Measurements from ENCODE around the gene RDH13. TPM values are rescaled to one million over a fixed set of nuclear protein-coding genes. Genes with fewer than 3 reads are reported as not detected.

RDH13 gene
- total and polyA plus RNA-seq, 12 donors = 21.4 to 72.0 (median 53.2) TPM

DNA sequence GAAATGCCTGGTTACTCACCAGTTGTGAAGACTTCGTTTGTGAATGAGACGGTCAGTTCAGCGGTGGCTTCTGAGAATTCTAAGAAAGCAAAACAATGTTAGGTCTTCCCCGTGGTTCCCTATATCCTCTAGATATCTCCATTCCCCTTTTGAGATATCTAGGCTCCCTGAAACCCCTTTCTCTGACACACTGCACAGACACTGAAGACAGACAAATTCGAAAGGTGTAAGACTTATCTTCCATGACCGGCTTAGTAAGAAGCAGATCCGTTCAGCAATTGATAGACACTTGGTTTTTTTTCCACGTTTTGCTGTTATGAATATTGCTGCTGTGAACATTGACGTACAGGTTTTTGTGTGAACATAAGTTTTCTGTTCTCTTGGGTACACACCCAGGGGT lies 44.3 kb downstream of the RDH13 start:
- WGBS, 2 donors = 80 to 81% methylated on average over 9 of the region's 9 CpGs
- ATAC-seq (no peak), DNase-seq (no peak)
- no peaks in the 10 kb centered on the region for H3K4me1 ChIP-seq
- no peaks in the 10 kb centered on the region for H3K27me3 ChIP-seq
- TF ChIP-seq, protein P1, sequence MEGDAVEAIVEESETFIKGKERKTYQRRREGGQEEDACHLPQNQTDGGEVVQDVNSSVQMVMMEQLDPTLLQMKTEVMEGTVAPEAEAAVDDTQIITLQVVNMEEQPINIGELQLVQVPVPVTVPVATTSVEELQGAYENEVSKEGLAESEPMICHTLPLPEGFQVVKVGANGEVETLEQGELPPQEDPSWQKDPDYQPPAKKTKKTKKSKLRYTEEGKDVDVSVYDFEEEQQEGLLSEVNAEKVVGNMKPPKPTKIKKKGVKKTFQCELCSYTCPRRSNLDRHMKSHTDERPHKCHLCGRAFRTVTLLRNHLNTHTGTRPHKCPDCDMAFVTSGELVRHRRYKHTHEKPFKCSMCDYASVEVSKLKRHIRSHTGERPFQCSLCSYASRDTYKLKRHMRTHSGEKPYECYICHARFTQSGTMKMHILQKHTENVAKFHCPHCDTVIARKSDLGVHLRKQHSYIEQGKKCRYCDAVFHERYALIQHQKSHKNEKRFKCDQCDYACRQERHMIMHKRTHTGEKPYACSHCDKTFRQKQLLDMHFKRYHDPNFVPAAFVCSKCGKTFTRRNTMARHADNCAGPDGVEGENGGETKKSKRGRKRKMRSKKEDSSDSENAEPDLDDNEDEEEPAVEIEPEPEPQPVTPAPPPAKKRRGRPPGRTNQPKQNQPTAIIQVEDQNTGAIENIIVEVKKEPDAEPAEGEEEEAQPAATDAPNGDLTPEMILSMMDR (IDR thresholded peaks at IDR 0.05) = no peak
- H3K27ac ChIP-seq = no peak overlapping the region
- H3K9me3 ChIP-seq = peaks cover 0 to 10% (median 0%) of the 10 kb centered on the region in 11 donors
- H3K4me3 ChIP-seq = no peak overlapping the region
- no peaks in the 10 kb centered on the region for H3K36me3 ChIP-seq
- intact Hi-C loops (cut with DNase I) = no loop called here

DNA sequence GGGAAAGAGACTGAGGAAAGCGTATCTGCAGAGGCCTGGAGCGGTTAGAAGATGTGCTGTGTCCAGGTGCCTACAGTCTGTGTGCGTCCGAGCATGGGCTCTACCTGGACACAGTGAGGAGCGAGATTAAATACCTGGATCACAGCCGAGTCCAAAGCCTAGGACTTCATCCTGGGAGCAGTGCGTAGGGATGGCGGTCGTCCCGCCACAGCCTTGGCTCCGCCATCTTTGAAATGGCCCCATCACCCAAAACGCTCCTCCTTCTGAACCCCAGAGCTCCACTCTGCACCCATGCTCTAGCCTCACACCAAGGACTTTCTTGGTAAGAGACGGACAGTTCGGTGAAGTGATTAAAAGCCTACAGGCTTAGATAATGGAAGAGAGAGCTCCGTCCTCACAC lies 44.7 kb downstream of the RDH13 start:
- Histone ChIP-seq H3K9me3 (peaks cover 0 to 9% (median 0%) of the 10 kb centered on the region in 11 donors), H3K27me3 (no peaks in the 10 kb centered on the region), H3K4me3 (no peak overlapping the region), H3K27ac (no peak overlapping the region), H3K36me3 (no peaks in the 10 kb centered on the region), H3K4me1 (no peaks in the 10 kb centered on the region)
- intact Hi-C loops (cut with DNase I) = no loop called here
- DNase-seq (no peak), ATAC-seq (no peak)
- TF ChIP-seq, protein P1 (IDR thresholded peaks at IDR 0.05) = no peak
- 90 to 93% methylated on average over 15 of the region's 15 CpGs for WGBS, 2 donors

DNA sequence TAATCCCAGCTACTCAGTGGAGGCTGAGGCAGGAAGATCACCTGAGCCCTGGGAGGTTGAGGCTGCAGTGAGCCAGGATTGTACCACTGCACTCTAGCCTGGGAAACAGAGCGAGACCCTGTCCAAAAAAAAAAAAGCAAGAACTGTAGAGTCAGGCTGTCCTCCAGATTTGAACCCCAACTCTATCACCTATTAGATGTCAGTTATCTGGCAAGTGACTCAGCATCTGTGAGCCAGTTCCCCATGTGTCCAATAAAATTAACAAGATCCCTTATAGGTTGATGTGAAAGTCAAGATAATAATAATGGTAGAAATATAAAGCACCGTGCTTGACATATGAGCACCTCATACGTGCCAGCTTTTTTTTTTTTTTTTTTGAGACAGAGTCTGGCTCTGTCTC lies 46.9 kb downstream of the RDH13 start:
- Histone ChIP-seq H3K36me3 (no peaks in the 10 kb centered on the region), H3K27me3 (no peaks in the 10 kb centered on the region), H3K4me3 (no peak overlapping the region), H3K9me3 (no peaks in the 10 kb centered on the region), H3K27ac (no peak overlapping the region), H3K4me1 (no peaks in the 10 kb centered on the region)
- intact Hi-C loops (cut with DNase I) = no loop called here
- TF ChIP-seq, protein P1 (IDR thresholded peaks at IDR 0.05) = no peak
- ATAC-seq = no peak
- WGBS, 2 donors = 76 to 80% methylated on average over 3 of the region's 3 CpGs
- no peak for DNase-seq

DNA sequence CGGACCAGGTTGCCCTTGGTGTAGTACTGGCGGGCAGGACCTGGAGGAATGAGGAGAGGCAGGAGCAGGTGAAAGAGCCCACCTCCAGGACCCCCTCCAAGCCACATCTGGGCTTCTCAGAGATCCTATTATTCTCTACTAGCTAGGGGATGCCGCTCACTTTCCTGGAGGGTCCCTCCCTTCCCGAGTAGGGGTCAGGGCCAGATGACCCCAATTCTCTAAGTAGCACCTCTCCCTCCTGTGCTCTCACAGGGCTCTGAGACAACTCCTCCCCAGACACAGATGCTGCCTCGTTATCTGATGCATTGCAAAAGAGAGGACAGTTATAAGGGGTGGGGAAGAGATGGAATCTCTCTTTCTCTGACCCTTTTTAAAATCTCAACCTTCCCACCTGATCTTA lies 47.8 kb downstream of the RDH13 start:
- peak overlapping the region in 4 of 10 donors; percentile 6 to 32 (median 13) for H3K4me3 ChIP-seq
- intact Hi-C loops (cut with DNase I) = no loop called here
- no peaks in the 10 kb centered on the region for H3K36me3 ChIP-seq
- no peaks in the 10 kb centered on the region for H3K27me3 ChIP-seq
- H3K27ac ChIP-seq = peak overlapping the region in 3 of 10 donors; percentile 30 to 56 (median 34)
- WGBS, 2 donors = 55 to 59% methylated on average over 5 of the region's 5 CpGs
- TF ChIP-seq, protein P1 (IDR thresholded peaks at IDR 0.05) = no peak
- no peaks in the 10 kb centered on the region for H3K9me3 ChIP-seq
- no peak for DNase-seq
- ATAC-seq = peak in 4 of 8 donors; percentile 34 to 52 (median 50)
- H3K4me1 ChIP-seq = no peaks in the 10 kb centered on the region
